Osteoblast (primary cell): Measurements from ENCODE around the gene UPK1A. TPM values are rescaled to one million over a fixed set of nuclear protein-coding genes. Genes with fewer than 3 reads are reported as not detected.
A peak's percentile ranks its signal among the peaks of the same experiment; 100 is the strongest.

Experiments used
- DNase-seq: peaks from one replicate; pipeline ENCODE4 v3.0.0; 2011; ENCODE audit warnings: low spot score, mixed read lengths; ENCODE audit not compliant: insufficient read length; ENCODE audit errors: missing footprints
- H2AFZ ChIP-seq: 2 replicates; pipeline ENCODE4 v1.6.0; 2011; ENCODE audit warnings: mild to moderate bottlenecking, low read length
- H3K27ac ChIP-seq: 2 replicates; pipeline ENCODE4 v1.5.1; 2011; ENCODE audit warnings: mild to moderate bottlenecking, low read depth, low read length, moderate library complexity
- H3K27me3 ChIP-seq: 2 replicates; pipeline ENCODE4 v1.6.0; 2012; ENCODE audit warnings: mild to moderate bottlenecking, control low read depth, inconsistent platforms, low read length, moderate library complexity; ENCODE audit not compliant: insufficient read depth
- H3K36me3 ChIP-seq: 2 replicates; pipeline ENCODE4 v1.5.1; 2011; ENCODE audit warnings: mild to moderate bottlenecking, low read length, control low read depth, moderate library complexity; ENCODE audit not compliant: insufficient read depth
- H3K4me1 ChIP-seq: 2 replicates; pipeline ENCODE4 v1.5.1; 2011; ENCODE audit warnings: mild to moderate bottlenecking, low read length, control low read depth, moderate library complexity; ENCODE audit not compliant: insufficient read depth
- H3K4me2 ChIP-seq: 2 replicates; pipeline ENCODE4 v1.6.0; 2011; ENCODE audit warnings: mild to moderate bottlenecking, low read length; ENCODE audit not compliant: insufficient read depth
- H3K4me3 ChIP-seq: fragments of 200-600 bp; sonication (generic); 3 replicates; pipeline ENCODE4 v1.5.1; 2012; ENCODE audit warnings: mild to moderate bottlenecking, low read length, inconsistent platforms; ENCODE audit not compliant: insufficient read depth
- H3K79me2 ChIP-seq: 2 replicates; pipeline ENCODE4 v1.6.0; 2012; ENCODE audit warnings: mild to moderate bottlenecking, low read length, control low read depth, inconsistent platforms; ENCODE audit not compliant: insufficient read depth
- H3K9me3 ChIP-seq: 2 replicates; pipeline ENCODE4 v1.5.1; 2011; ENCODE audit warnings: low read depth, low read length, control low read depth
- H4K20me1 ChIP-seq: 2 replicates; pipeline ENCODE4 v1.6.0; 2012; ENCODE audit warnings: mild to moderate bottlenecking, low read length, control low read depth; ENCODE audit not compliant: insufficient read depth
- total RNA-seq: library from RNA; depleted of rRNA; stranded (reverse); fragments of >200 nt; gene quantifications from 2 replicates; pipeline ENCODE4 v1.2.3, GENCODE V29; 2012
- TF ChIP-seq, protein P1 (sequence below): IDR thresholded peaks from 2 replicates; pipeline ENCODE4 v1.5.1; 2011; ENCODE audit warnings: mild to moderate bottlenecking, low read depth, low read length, moderate library complexity; ENCODE audit errors: extremely low read depth

The UPK1A gene
- total RNA-seq, 1 donor: not detected

GRCh38 chr19:35641515-35642151 is 24.7 kb upstream of the UPK1A start, which contains the start of gene ETV2:
Gene ETV2, plus strand, starts transcription at chr19:35641745. Its CDS starts 716 bp downstream, at chr19:35642461.
- Histone ChIP-seq H3K4me2 (peak within 1 kb of the TSS; percentile 55), H3K36me3 (peaks cover 12% of the 10 kb centered on the region), H2AFZ (peak within 1 kb of the TSS; percentile 70), H3K9me3 (no peaks in the 10 kb centered on the region), H3K27ac (no peak within 1 kb of the TSS), H3K4me1 (peaks cover 11% of the 10 kb centered on the region), H4K20me1 (no peaks in the 10 kb centered on the region), H3K27me3 (no peaks in the 10 kb centered on the region), H3K79me2 (no peaks in the 10 kb centered on the region), H3K4me3 (peak within 1 kb of the TSS; percentile 42)
- TF ChIP-seq, protein P1, sequence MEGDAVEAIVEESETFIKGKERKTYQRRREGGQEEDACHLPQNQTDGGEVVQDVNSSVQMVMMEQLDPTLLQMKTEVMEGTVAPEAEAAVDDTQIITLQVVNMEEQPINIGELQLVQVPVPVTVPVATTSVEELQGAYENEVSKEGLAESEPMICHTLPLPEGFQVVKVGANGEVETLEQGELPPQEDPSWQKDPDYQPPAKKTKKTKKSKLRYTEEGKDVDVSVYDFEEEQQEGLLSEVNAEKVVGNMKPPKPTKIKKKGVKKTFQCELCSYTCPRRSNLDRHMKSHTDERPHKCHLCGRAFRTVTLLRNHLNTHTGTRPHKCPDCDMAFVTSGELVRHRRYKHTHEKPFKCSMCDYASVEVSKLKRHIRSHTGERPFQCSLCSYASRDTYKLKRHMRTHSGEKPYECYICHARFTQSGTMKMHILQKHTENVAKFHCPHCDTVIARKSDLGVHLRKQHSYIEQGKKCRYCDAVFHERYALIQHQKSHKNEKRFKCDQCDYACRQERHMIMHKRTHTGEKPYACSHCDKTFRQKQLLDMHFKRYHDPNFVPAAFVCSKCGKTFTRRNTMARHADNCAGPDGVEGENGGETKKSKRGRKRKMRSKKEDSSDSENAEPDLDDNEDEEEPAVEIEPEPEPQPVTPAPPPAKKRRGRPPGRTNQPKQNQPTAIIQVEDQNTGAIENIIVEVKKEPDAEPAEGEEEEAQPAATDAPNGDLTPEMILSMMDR: no peak
- peak; percentile 77 for DNase-seq

DNA sequence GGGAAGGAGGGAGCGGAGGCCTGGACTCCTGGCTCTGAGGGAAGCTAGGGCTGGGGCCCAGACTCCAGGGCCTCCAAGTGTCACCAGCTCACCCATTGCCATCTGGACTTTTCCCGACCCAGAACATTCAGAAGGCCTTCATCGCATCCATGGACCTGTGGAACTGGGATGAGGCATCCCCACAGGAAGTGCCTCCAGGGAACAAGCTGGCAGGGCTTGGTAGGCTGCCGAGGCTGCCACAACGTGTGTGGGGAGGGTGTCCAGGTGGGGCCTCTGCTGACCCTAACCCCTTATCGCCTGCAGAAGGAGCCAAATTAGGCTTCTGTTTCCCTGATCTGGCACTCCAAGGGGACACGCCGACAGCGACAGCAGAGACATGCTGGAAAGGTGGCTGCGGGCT is 24.0 kb upstream of the UPK1A start:
- Histone ChIP-seq H3K4me3 (no peak overlapping the region), H4K20me1 (no peaks in the 10 kb centered on the region), H3K27ac (no peak overlapping the region), H3K79me2 (no peaks in the 10 kb centered on the region), H3K9me3 (no peaks in the 10 kb centered on the region), H3K27me3 (no peaks in the 10 kb centered on the region), H3K4me2 (no peak overlapping the region), H3K36me3 (peaks cover 9% of the 10 kb centered on the region), H3K4me1 (peaks cover 11% of the 10 kb centered on the region), H2AFZ (no peak overlapping the region)
- TF ChIP-seq, protein P1: no peak
- peak; percentile 57 for DNase-seq

DNA sequence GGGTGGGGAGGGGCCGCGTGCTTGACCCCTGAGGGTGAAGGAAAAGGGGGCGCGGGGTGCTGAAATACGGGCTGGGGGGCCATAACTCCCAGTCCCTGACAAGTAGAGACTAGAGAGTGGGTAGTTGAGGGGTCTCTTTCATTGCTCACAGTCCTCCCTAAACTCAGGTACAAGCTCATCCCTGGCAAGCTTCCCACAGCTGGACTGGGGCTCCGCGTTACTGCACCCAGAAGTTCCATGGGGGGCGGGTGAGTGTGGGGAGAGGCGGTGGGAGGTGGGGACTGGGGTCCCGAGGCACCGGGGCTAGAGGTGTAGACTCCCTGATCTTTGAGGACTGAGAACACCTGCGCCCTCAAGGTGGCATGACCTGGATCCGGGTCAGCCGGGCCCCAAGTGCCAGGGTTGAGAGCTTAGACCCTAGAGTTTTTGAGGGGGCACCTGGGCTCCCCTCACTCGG is 23.5 kb upstream of the UPK1A start:
- peak; percentile 72 for DNase-seq
- Histone ChIP-seq H3K9me3 (no peaks in the 10 kb centered on the region), H3K27me3 (no peaks in the 10 kb centered on the region), H3K27ac (no peak overlapping the region), H3K4me2 (peak overlapping the region; percentile 96), H4K20me1 (no peaks in the 10 kb centered on the region), H3K4me3 (peak overlapping the region; percentile 77), H3K79me2 (no peaks in the 10 kb centered on the region), H3K36me3 (peaks cover 5% of the 10 kb centered on the region), H3K4me1 (peaks cover 11% of the 10 kb centered on the region), H2AFZ (peak overlapping the region; percentile 97)
- TF ChIP-seq, protein P1: no peak
